Muscle of arm (tissue), 12 donors: Measurements from ENCODE around the gene CAPN3. TPM values are rescaled to one million over a fixed set of nuclear protein-coding genes. Genes with fewer than 3 reads are reported as not detected.

Experiments used
- DNase-seq: peaks from one replicate; pipeline ENCODE4 v3.0.0-alpha.2; 2013
- polyA plus RNA-seq, 12 donors: library from polyadenylated mRNA; unstranded; fragments of 120-200 nt; gene quantifications; one replicate each; pipeline ENCODE4 v1.2.1, GENCODE V29; 2013; ENCODE audit not compliant: insufficient read length in 12 of 12

The CAPN3 gene
- polyA plus RNA-seq, 12 donors, result 137 to 558 (median 340) TPM

DNA sequence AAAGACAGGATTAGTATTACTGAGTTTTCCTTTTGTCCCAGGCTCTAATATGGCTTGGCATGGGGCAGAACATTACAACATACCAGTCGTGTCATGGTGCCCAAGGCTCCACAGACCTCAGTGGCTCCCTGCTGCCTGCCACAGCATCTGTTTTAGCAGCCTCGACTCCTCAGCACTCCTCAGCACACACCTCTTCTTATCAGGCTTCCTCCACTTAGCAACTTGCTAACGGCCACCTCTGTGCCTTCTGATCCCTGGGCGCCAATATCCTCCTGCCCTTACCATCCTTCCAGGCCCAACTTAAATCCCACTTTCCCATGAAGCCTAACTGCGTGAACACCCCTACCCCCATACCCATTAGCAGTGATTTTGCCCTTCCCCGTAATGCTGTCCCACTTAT lies 6.2 kb upstream of the CAPN3 start:
- DNase-seq, result no peak

GRCh38 chr15:42354824-42355223 lies 4.5 kb upstream of the CAPN3 start:
- DNase-seq, result no peak

- DNase-seq, result no peak
Measured at GRCh38 chr15:42355291-42355690, 4.0 kb upstream of the CAPN3 start.

DNA sequence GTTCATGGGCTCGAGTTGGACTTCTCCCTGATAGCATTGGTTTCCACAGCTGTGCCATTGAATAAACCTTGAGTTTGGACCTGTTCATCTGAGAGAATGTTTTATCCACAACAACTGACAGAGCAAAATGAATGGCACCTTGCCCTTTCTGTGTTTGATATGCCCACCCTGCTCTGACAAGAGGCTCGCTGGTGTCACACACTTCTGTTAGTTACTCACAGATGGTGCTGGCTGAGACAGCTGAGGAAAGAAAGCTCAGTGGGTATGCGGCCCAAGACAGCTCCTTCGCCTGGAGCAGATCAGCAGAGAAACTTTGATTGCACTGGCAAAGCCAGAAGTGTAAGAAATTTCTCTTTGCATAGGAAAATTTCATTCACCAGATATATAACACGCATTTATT lies 2.5 kb upstream of the CAPN3 start:
- no peak for DNase-seq

GRCh38 chr15:42358141-42358540 lies 1.2 kb upstream of the CAPN3 start:
- no peak for DNase-seq

DNA sequence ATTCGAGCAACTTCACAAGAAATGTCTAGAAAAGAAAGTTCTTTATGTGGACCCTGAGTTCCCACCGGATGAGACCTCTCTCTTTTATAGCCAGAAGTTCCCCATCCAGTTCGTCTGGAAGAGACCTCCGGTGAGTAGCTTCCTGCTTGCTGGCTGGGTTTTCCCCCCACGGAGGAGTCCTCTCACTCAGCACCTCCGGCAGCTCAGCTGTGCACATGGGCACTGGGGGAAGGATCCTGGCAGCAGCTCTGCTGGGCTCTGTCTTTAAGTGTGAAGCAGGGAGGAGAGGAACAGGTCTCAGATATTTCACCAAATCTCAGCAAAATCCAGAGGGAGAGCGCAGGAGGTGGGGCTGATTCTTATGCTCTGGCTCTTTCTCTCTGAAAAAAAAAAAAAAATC lies 684 bp downstream of the CAPN3 start:
- no peak for DNase-seq

GRCh38 chr15:42360535-42361112 lies 1.3 kb downstream of the CAPN3 start:
- DNase-seq, result no peak

DNA sequence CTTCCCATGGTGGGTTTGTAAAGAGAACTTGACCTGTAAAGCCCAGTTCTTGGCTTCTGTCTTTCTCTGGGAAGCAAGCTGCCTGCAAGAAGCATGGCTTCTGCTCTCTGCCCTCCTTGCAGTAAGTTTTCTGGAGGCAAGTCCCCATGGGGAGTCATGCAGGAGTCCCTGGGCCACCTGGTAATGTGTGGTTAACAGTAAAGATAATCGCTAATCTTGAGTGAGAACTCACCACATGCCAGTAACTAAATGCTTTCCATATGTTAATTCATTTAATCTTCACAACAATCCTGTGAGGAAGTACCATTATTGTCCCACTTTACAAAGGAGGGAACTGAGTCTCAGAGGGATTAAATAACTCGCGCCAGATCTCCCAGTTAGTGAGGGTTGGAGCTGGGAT lies 4.2 kb downstream of the CAPN3 start:
- DNase-seq, result no peak

DNA sequence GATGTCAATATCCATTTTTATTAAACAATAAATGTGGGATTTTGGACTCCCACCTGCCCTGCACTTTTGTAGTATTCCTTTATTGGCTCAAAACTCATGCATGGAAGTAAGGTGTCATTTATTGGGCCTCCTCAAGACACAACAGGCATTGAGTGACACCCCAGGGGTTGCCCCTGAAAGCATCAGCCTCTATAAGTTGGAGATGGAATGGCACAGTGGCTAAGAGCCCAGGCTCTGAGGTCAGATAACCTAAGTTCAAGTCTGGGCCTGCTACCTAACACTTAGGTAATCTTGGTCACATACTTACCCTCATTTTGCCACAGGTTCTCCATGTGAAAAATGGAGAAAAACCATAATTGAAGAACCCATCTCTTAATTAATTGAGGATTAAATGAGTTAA lies 4.6 kb downstream of the CAPN3 start:
- DNase-seq, result no peak

- no peak for DNase-seq
Measured at GRCh38 chr15:42364529-42364928, 5.2 kb downstream of the CAPN3 start.

DNA sequence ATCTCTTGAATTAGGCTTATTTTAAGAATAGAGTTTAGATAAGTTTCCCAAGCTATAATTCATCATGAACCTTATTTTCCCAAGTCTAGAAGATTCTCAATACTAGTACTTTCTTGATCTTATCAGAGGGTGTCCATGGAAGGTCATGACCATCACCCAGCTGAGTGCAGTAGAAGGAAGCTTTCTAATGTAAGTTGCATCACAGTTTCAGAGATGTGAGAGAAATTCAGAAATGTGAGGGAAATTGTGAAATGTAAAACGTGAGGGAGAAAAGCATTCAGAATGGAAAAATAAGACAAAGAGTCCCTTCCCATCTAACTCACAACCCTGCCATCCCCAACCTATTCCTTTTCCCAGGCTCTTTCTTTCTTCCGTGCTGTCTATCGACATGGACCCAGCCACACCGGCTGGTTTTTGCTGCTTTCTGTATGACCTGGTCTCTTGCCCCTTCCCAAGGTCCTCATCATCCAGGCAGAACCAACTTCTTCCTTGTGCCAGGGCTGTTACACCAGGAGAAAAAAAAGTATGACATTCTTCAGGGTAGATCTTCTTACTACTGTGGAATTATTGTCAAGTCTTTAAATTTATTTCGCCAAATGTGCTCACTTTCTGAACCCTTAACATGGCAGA lies 6.7 kb downstream of the CAPN3 start:
- no peak for DNase-seq

DNA sequence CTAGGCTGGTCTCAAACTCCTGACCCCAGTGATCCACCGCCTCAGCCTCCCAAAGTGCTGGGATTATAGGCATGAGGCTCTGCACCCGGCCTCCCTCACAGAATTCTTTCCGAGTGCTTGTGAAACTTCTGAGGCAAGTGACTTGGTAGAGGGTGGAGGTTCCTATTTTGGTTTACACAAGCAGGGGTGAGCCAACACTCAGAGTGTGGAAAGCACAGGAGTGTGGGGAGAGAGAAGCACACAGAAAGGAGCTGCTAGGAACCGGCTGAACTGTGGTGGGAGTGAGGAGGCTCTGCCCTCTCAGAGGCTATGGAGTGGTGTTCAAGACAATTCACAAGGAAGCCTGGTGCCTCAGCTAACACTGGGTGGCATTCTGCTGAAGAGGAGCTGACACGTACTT lies 7.7 kb downstream of the CAPN3 start:
- no peak for DNase-seq

GRCh38 chr15:42368096-42368495 lies 8.8 kb downstream of the CAPN3 start:
- DNase-seq, result no peak

DNA sequence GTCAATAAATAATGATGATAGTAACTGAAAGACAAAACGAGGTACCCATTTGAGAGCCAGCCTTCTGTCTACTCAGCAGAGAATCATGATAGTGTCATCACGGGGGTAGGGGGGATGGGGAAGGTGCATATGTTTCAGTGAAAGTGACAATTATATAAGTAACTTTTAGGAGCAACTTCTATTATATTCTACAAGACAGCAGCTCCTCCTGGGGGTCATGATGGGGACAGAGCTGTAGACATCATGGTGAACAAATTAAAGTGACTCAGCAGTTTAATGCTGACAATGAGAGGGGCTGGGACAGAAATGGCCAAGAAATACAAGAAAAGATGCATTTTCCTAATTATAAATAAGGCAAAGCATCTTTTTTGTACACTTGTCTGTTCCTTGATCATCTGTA lies 11.8 kb downstream of the CAPN3 start:
- DNase-seq, result no peak

DNA sequence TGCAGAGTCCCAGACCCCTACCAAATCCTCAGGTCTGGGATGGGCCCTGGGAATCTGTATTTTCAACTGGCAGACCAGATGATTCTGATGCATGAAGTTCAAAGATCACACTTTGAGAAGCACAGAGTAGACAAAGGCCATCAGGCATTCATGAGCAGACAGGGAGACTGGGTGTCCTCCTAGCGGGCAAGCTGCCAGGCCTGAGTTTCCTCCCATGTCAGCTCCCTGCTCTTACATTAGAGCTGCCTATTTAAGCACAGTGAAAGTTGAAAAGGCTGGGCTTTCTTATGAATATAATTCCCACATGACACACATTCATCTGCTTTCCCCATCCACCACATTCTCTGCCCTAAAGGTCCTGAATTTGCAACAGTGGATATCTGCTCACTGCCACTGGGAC lies 14.0 kb downstream of the CAPN3 start:
- no peak for DNase-seq

GRCh38 chr15:42373936-42374335 lies 14.6 kb downstream of the CAPN3 start:
- no peak for DNase-seq

- DNase-seq, result no peak
Measured at GRCh38 chr15:42374810-42375209, 15.5 kb downstream of the CAPN3 start.

GRCh38 chr15:42375252-42375651 lies 16.0 kb downstream of the CAPN3 start:
- no peak for DNase-seq

DNA sequence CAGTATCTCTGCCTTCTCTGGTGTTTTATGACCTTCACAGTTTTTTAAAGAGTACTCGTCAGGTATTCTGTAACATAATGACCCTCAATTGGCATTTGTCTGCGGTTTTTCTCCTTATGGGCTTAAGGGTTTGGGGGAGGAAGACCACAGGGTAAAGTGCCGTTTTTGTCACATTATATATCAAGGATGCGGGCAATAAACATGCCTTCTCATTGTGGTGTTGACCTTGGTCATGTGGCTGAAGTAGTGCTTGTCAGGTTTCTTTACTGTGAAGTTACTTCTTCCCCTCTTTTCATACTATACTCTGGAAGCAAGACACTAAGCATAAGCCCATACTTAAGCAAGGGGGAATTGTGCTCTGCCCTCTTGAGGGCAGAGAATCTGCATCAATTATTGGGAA lies 16.6 kb downstream of the CAPN3 start:
- DNase-seq, result no peak

DNA sequence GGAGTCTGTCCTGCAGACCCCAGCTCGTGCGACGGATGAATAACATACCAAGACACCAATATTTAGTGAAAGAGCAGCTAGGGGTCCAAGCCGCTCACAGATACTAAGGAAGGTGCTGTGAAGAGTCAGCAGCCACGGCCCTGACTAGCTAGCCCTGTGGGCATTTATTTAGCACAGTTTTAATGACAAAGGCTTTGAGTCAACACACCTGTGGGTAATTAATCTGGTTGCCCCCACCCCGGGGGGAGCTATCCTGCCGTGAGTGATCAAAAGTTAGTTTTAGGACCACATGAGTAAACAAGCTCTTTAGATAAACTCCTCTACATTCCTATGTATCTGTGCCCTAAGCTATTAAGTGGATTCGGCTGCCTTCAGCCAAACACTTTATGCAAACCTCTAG lies 18.7 kb downstream of the CAPN3 start:
- no peak for DNase-seq

DNA sequence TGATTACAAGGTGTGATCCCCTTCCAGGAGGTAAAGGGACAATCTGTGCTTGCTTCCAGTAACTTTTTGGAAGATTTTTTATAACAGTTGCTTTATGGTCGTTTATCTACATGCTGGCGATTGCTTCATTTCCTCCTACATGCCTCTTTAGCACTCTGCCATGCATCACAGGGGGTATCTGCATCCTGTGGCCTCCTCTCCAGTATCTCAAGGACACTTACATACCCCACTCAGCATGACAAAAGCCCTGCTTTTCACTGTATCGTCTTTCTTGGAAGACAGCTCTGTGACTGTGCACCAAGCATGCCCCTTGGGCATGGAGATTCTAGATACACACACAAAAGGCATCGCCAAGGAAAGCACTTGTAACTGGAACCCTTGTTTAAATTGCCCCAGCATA lies 25.3 kb downstream of the CAPN3 start:
- no peak for DNase-seq

DNA sequence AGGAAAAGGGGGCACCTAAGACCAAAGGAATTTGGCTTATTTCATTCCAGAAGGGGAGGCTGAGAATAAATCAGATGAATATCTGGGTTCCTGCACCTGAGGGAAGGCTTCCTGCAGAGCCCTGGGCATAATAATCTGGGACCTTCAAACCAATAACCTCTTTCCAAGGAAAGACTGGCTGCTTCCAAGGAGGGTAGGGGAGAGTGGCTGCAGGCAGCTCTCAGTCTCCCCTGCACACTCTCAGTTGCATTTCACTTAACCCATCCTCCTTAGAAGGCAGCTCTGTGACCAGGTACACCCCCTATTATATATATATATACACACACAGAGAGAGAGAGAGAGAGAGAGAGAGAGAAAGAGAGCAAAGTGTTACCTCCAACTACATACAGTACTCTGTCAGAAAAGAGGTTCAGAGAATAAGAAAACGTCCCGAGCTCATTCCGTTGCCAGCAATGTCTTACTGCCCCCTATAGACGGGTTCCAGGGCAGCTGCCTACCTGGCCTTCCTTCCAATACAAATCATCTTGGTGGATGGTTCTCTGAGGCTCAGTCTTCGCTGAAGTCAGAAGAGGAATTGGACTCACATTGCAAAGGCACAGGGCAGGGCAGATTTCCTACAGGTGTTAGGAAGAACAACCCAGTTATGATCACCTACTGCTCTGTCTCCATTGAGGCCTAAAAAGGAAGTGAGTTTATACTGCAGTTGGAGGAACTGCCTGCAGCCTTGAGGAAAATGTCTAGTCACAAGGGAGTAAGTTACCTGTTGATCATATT lies 26.1 kb downstream of the CAPN3 start:
- no peak for DNase-seq

- DNase-seq, result no peak
Measured at GRCh38 chr15:42385980-42386700, 26.8 kb downstream of the CAPN3 start.
